Measurements from ENCODE around the gene NLN. TPM values are rescaled to one million over a fixed set of nuclear protein-coding genes. Genes with fewer than 3 reads are reported as not detected.

Gene NLN
- polyA plus RNA-seq, 1 experiment = 15.4 TPM

- no peak overlapping the region for H3K4me3 ChIP-seq (ENCODE audit: low read depth, low read length)
- TF ChIP-seq, protein P1, sequence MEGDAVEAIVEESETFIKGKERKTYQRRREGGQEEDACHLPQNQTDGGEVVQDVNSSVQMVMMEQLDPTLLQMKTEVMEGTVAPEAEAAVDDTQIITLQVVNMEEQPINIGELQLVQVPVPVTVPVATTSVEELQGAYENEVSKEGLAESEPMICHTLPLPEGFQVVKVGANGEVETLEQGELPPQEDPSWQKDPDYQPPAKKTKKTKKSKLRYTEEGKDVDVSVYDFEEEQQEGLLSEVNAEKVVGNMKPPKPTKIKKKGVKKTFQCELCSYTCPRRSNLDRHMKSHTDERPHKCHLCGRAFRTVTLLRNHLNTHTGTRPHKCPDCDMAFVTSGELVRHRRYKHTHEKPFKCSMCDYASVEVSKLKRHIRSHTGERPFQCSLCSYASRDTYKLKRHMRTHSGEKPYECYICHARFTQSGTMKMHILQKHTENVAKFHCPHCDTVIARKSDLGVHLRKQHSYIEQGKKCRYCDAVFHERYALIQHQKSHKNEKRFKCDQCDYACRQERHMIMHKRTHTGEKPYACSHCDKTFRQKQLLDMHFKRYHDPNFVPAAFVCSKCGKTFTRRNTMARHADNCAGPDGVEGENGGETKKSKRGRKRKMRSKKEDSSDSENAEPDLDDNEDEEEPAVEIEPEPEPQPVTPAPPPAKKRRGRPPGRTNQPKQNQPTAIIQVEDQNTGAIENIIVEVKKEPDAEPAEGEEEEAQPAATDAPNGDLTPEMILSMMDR (IDR thresholded peaks at IDR 0.05; ENCODE audit: insufficient read depth, low read depth, low read length) = no peak
- no peak for DNase-seq (ENCODE audit: low read depth)
- no peaks in the 10 kb centered on the region for H3K27me3 ChIP-seq (ENCODE audit: control insufficient read depth, insufficient read depth, low read length)
- ChIA-PET CTCF (interaction anchor here (1.4 kb wide), 1 partner anchor 9 kb away, joined by 5 read pairs; no protein-coding TSS in a partner anchor), POLR2A (no interaction called here)
- no peaks in the 10 kb centered on the region for H3K36me3 ChIP-seq (ENCODE audit: control insufficient read depth, insufficient read depth, low read length)
Measured at GRCh38 chr5:65750938-65751337, 28.9 kb downstream of the NLN start.

- CTCF ChIA-PET = no interaction called here
- DNase-seq (ENCODE audit: low read depth) = no peak
Measured at GRCh38 chr5:65753189-65753588, 31.2 kb downstream of the NLN start.

GRCh38 chr5:65758546-65759144 is 36.6 kb downstream of the NLN start:
- ChIA-PET POLR2A (no interaction called here), CTCF (interaction anchor here (1.0 kb wide), 1 partner anchor 9 kb away, joined by 3 read pairs; no protein-coding TSS in a partner anchor)
- H3K4me3 ChIP-seq (ENCODE audit: low read depth, low read length) = no peak overlapping the region
- TF ChIP-seq, protein P1 (IDR thresholded peaks at IDR 0.05; ENCODE audit: insufficient read depth, low read depth, low read length) = no peak
- no peak for DNase-seq (ENCODE audit: low read depth)
- no peaks in the 10 kb centered on the region for H3K36me3 ChIP-seq (ENCODE audit: control insufficient read depth, insufficient read depth, low read length)
- no peaks in the 10 kb centered on the region for H3K27me3 ChIP-seq (ENCODE audit: control insufficient read depth, insufficient read depth, low read length)

More at GRCh38 chr5:65753189-65753588, 31.2 kb downstream of the NLN start:
- Histone ChIP-seq H3K4me3 (ENCODE audit: low read depth, low read length) (no peak overlapping the region), H3K27me3 (ENCODE audit: control insufficient read depth, insufficient read depth, low read length) (no peaks in the 10 kb centered on the region), H3K36me3 (ENCODE audit: control insufficient read depth, insufficient read depth, low read length) (no peaks in the 10 kb centered on the region)
- TF ChIP-seq, protein P1 (IDR thresholded peaks at IDR 0.05; ENCODE audit: insufficient read depth, low read depth, low read length) = no peak
- POLR2A ChIA-PET = interaction anchor here (0.6 kb wide), 1 partner anchor 8 kb away, joined by 4 read pairs; no protein-coding TSS in a partner anchor

DNA sequence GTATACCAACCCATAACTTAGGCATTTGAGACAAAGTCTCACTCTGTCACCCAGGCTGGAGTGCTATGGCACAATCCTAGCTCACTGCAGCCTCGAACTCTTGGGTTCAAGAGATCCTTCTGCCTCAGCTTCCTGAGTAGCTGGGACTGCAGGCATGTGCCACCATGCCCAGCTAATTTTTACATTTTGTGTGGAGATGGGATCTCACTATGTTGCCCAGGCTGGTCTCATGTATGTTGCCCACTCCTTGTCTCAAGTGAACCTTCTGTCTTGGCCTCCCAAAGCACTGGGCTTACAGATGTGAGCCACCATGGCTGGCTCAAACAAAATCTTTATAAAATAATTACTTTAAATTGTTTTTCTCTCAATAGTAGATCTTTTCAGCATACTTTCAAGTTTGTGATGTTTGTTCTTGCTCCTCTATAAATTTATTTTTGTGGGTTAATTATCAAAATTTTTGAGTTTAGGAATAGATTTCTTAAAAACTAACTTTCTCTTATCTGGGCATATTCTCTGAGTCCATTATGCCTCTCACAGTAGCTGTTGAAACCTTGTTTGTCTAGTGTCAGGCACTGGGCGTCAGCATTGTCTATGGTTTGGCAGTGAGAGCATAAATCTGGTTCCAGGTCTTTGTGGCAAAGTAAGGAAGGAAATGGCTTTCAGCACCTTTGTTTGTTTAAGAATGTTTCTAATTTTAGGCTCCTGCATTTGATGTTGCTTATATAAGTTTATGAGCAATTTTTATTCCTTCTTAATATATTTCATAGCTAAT is 38.7 kb downstream of the NLN start:
- CTCF ChIA-PET = interaction anchor here (0.6 to 1.6 kb wide), 8 partner anchors 10 to 265 kb away, joined by 3 to 5 read pairs (median 4); no protein-coding TSS in a partner anchor
- no peak for DNase-seq (ENCODE audit: low read depth)
- POLR2A ChIA-PET = interaction anchor here (0.6 kb wide), 1 partner anchor 101 kb away, joined by 3 read pairs; no protein-coding TSS in a partner anchor
- TF ChIP-seq, protein P1 (IDR thresholded peaks at IDR 0.05; ENCODE audit: insufficient read depth, low read depth, low read length) = peak; percentile 21; the same call in 1 of the 2 replicates
- no peaks in the 10 kb centered on the region for H3K36me3 ChIP-seq (ENCODE audit: control insufficient read depth, insufficient read depth, low read length)
- no peaks in the 10 kb centered on the region for H3K27me3 ChIP-seq (ENCODE audit: control insufficient read depth, insufficient read depth, low read length)
- H3K4me3 ChIP-seq (ENCODE audit: low read depth, low read length) = no peak overlapping the region

DNA sequence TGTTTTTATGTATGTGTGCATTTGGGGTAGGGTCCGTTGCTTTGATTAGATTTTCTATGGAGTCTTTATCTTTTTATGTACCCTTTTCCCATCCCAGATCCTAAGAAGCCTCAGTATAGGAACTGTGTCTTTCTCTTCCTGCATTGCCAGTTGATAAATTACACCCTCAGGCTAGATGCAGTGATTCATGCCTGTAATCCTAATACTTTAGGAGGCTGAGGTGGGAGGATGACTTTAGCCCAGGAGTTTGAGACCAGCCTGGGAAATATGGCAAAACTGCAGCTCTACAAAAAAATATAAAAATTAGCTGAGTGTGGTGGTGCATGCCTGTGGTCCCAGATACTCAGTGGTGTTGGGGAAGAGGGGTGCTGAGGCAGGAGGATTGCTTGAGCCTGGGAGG is 40.2 kb downstream of the NLN start:
- no peaks in the 10 kb centered on the region for H3K36me3 ChIP-seq (ENCODE audit: control insufficient read depth, insufficient read depth, low read length)
- no peaks in the 10 kb centered on the region for H3K27me3 ChIP-seq (ENCODE audit: control insufficient read depth, insufficient read depth, low read length)
- no peak overlapping the region for H3K4me3 ChIP-seq (ENCODE audit: low read depth, low read length)
- ChIA-PET POLR2A (no interaction called here), CTCF (interaction anchor here (1.0 to 1.6 kb wide), 4 partner anchors 13 to 409 kb away, joined by 3 to 4 read pairs (median 3); no protein-coding TSS in a partner anchor)
- DNase-seq (ENCODE audit: low read depth) = no peak
- TF ChIP-seq, protein P1 (IDR thresholded peaks at IDR 0.05; ENCODE audit: insufficient read depth, low read depth, low read length) = no peak
